IMR-90 (cell line): Measurements from ENCODE around the gene DAB1. TPM values are rescaled to one million over a fixed set of nuclear protein-coding genes. Genes with fewer than 3 reads are reported as not detected.

Experiments
- ATAC-seq: fragments of 200-7000 bp; cut with Tn5 transposase; 2 replicates; pipeline ENCODE4 v1.9.1; 2020; ENCODE audit warnings: low read depth, mild to moderate bottlenecking, moderate library complexity
- BruUV-seq: library from RNA; stranded (reverse); fragments of 400-500 nt; replicated peaks from 2 replicates; lab custom pipeline; 2021; lab: Mats Ljungman, UMichigan
- CTCF ChIA-PET: fragments of 300-600 bp; formaldehyde crosslinking; extraction: SDS; loops from one replicate; lab custom pipeline; 2021; ENCODE audit warnings: antibody characterized with exemption; lab: Yijun Ruan, JAX
- POLR2A ChIA-PET: fragments of 300-600 bp; sonication (Branson Sonifier 250); formaldehyde crosslinking; loops from one replicate; lab custom pipeline; 2022; ENCODE audit warnings: antibody characterized with exemption; ENCODE audit not compliant: unreplicated experiment; lab: Charles Lee
- DNase-seq: peaks from one replicate; pipeline ENCODE4 v3.0.0; 2013
- H2AFZ ChIP-seq: replicated peaks from 2 replicates; pipeline ENCODE3; 2013; ENCODE audit warnings: low read length, mild to moderate bottlenecking; ENCODE audit not compliant: poor library complexity
- H2AK5ac ChIP-seq: 2 replicates; pipeline ENCODE4 v1.6.1; 2013; ENCODE audit warnings: low read depth, low read length, inconsistent platforms
- H2AK9ac ChIP-seq: replicated peaks from 2 replicates; pipeline ENCODE3; 2013; ENCODE audit warnings: mild to moderate bottlenecking, low read depth, low read length, moderate library complexity; ENCODE audit not compliant: poor library complexity
- H2BK120ac ChIP-seq: 2 replicates; pipeline ENCODE4 v1.6.1; 2013; ENCODE audit warnings: low read depth, low read length, inconsistent platforms
- H2BK15ac ChIP-seq: 3 replicates; pipeline ENCODE4 v1.6.1; 2013; ENCODE audit warnings: low read depth, low read length, inconsistent platforms
- H2BK20ac ChIP-seq: 2 replicates; pipeline ENCODE4 v1.6.1; 2013; ENCODE audit warnings: low read depth, mild to moderate bottlenecking, inconsistent platforms, low read length, moderate library complexity
- H2BK5ac ChIP-seq: 2 replicates; pipeline ENCODE4 v1.6.1; 2013; ENCODE audit warnings: mild to moderate bottlenecking, low read depth, low read length, inconsistent platforms; ENCODE audit not compliant: poor library complexity, severe bottlenecking
- H3K14ac ChIP-seq: replicated peaks from 2 replicates; pipeline ENCODE4 v1.6.1; 2013; ENCODE audit warnings: low read depth, low read length, inconsistent platforms
- H3K18ac ChIP-seq: 2 replicates; pipeline ENCODE4 v1.6.1; 2013; ENCODE audit warnings: low read depth, low read length, control low read depth
- H3K23ac ChIP-seq: 2 replicates; pipeline ENCODE4 v1.6.1; 2013; ENCODE audit warnings: low read depth, low read length, inconsistent platforms
- H3K27ac ChIP-seq: 2 replicates; pipeline ENCODE4 v1.5.1; 2013; ENCODE audit warnings: mild to moderate bottlenecking, control low read depth, low read length; ENCODE audit not compliant: insufficient read depth
- H3K27me3 ChIP-seq: 2 replicates; pipeline ENCODE4 v1.6.1; 2013; ENCODE audit warnings: low read length; ENCODE audit not compliant: control insufficient read depth, insufficient read depth
- H3K36me3 ChIP-seq: 2 replicates; pipeline ENCODE4 v1.6.1; 2013; ENCODE audit warnings: low read length, mixed read lengths; ENCODE audit not compliant: control insufficient read depth, insufficient read depth
- H3K4ac ChIP-seq: 2 replicates; pipeline ENCODE4 v1.6.1; 2013; ENCODE audit warnings: low read depth, low read length, inconsistent platforms
- H3K4me1 ChIP-seq: 2 replicates; pipeline ENCODE4 v1.6.1; 2013; ENCODE audit warnings: low read length, mixed read lengths; ENCODE audit not compliant: control insufficient read depth, insufficient read depth
- H3K4me2 ChIP-seq: 2 replicates; pipeline ENCODE4 v1.6.1; 2013; ENCODE audit warnings: low read depth, mild to moderate bottlenecking, control low read depth, low read length, moderate library complexity
- H3K4me3 ChIP-seq: 2 replicates; pipeline ENCODE4 v1.5.1; 2013; ENCODE audit warnings: low read depth, mild to moderate bottlenecking, control low read depth, low read length, moderate library complexity; ENCODE audit not compliant: insufficient read depth
- H3K56ac ChIP-seq: 2 replicates; pipeline ENCODE4 v1.6.1; 2013; ENCODE audit warnings: low read length, inconsistent platforms; ENCODE audit not compliant: insufficient read depth; ENCODE audit errors: extremely low read depth
- H3K79me1 ChIP-seq, 2 experiments: 2 replicates each; pipeline ENCODE4 v1.6.1; 2013; ENCODE audit warnings: low read length in 2 of 2, inconsistent platforms in 1 of 2, low read depth in 1 of 2
- H3K9ac ChIP-seq: 2 replicates; pipeline ENCODE4 v1.6.1; 2013; ENCODE audit warnings: low read depth, low read length, control low read depth
- H3K9me1 ChIP-seq: 2 replicates; pipeline ENCODE4 v1.6.1; 2013; ENCODE audit warnings: low read length, inconsistent platforms; ENCODE audit not compliant: insufficient read depth
- H3K9me3 ChIP-seq: 2 replicates; pipeline ENCODE4 v1.6.1; 2013; ENCODE audit warnings: low read length; ENCODE audit not compliant: control insufficient read depth, insufficient read depth
- H4K20me1 ChIP-seq: 2 replicates; pipeline ENCODE4 v1.6.1; 2013; ENCODE audit warnings: low read length, inconsistent platforms; ENCODE audit not compliant: insufficient read depth
- H4K5ac ChIP-seq: 2 replicates; pipeline ENCODE4 v1.6.1; 2013; ENCODE audit warnings: mild to moderate bottlenecking, low read depth, low read length, control low read depth
- H4K8ac ChIP-seq, 2 experiments: 2 replicates each; pipeline ENCODE4 v1.6.1; 2013; ENCODE audit warnings: low read depth in 2 of 2, low read length in 2 of 2, control low read depth in 1 of 2, inconsistent platforms in 1 of 2
- H4K91ac ChIP-seq: 2 replicates; pipeline ENCODE4 v1.6.1; 2013; ENCODE audit warnings: low read depth, low read length, inconsistent platforms; ENCODE audit not compliant: insufficient read depth
- CHD1 ChIP-seq: IDR thresholded peaks from 2 replicates; pipeline ENCODE4 v1.6.1; 2012; ENCODE audit warnings: low read depth, low read length, improper control_type of control experiment
- CTCF ChIP-seq: conservative IDR thresholded peaks from 2 replicates; pipeline ENCODE4 v1.5.1; 2012; ENCODE audit warnings: mild to moderate bottlenecking, low read depth, low read length, improper control_type of control experiment
- RAD21 ChIP-seq: IDR thresholded peaks from 2 replicates; pipeline ENCODE4 v1.6.1; 2012; ENCODE audit warnings: low read length, improper control_type of control experiment
- RFX5 ChIP-seq: IDR thresholded peaks from 2 replicates; pipeline ENCODE4 v1.8.0; 2012; ENCODE audit warnings: low read depth, mild to moderate bottlenecking, low read length, moderate library complexity
- WGBS, 2 experiments: methylation state at CpG; one replicate each; pipeline versions ENCODE4 v1.1.5 to v1.1.7; 2013; ENCODE audit warnings: missing lambda C conversion rate in 2 of 2; ENCODE audit not compliant: insufficient read length in 1 of 2; ENCODE audit errors: extremely low coverage in 2 of 2; 5-methylcytosine and 5-hydroxymethylcytosine counted together
- dilution Hi-C: fragments of 300-500 bp; cut with HindIII; formaldehyde crosslinking; loops from one replicate; pipeline ENCODE4 v1.14.3; 2018; ENCODE audit warnings: low sequenced_read_pairs; ENCODE audit not compliant: unreplicated experiment
- in situ Hi-C: fragments of 300-500 bp; cut with MboI; formaldehyde crosslinking; loops from 3 replicates; pipeline ENCODE4 v1.14.3; 2019; ENCODE audit warnings: low sequenced_read_pairs, inconsistent platforms, mixed read lengths
- intact Hi-C: fragments of 100-400 bp; cut with micrococcal nuclease; formaldehyde crosslinking; loops from 2 replicates; pipeline ENCODE4 v1.10.0; 2022
- polyA plus RNA-seq, 3 experiments: library from polyadenylated mRNA; depleted of rRNA; stranded (reverse); fragments of >200 nt; gene quantifications; 2 replicates each; pipeline ENCODE4 v1.2.3, GENCODE V29; 2012; ENCODE audit warnings: low replicate concordance in 1 of 3
- total RNA-seq: library from RNA; depleted of rRNA; stranded (reverse); fragments of >200 nt; gene quantifications from 2 replicates; pipeline ENCODE4 v1.2.3, GENCODE V29; 2012

DAB1 gene
- total and polyA plus RNA-seq, 2 of the 4 experiments (the other 2 are of a cell fraction) = 0.18 to 0.41 TPM

- no peak overlapping the region for H3K4ac ChIP-seq
- H3K14ac ChIP-seq = no peak overlapping the region
- H2AFZ ChIP-seq = no peak overlapping the region
- no peak overlapping the region for H4K8ac ChIP-seq
- ATAC-seq = no peak
- H4K20me1 ChIP-seq = no peaks in the 10 kb centered on the region
- H3K9me1 ChIP-seq = no peaks in the 10 kb centered on the region; the same call in 1 of the 2 replicates
- H3K9me3 ChIP-seq = no peaks in the 10 kb centered on the region
- TF ChIP-seq RAD21 (no peak), RFX5 (no peak), CHD1 (no peak), CTCF (no peak)
- no peak overlapping the region for H4K91ac ChIP-seq
- POLR2A ChIA-PET = no interaction called here
- H3K79me1 ChIP-seq = no peaks in the 10 kb centered on the region
- CTCF ChIA-PET = no interaction called here
- no peak overlapping the region for H3K23ac ChIP-seq
- no peak overlapping the region for H2BK20ac ChIP-seq
- H2BK120ac ChIP-seq = no peak overlapping the region
- no peak overlapping the region for H3K56ac ChIP-seq
- dilution Hi-C loops (no loop called here), intact Hi-C loops (no loop called here), in situ Hi-C loops (no loop called here)
- H3K4me2 ChIP-seq = no peak overlapping the region
- H3K4me3 ChIP-seq = no peak overlapping the region
- no peak overlapping the region for H3K9ac ChIP-seq
- H3K18ac ChIP-seq = no peak overlapping the region
- H3K36me3 ChIP-seq = no peaks in the 10 kb centered on the region
- no peaks in the 10 kb centered on the region for H3K27me3 ChIP-seq
- no peaks in the 10 kb centered on the region for H3K4me1 ChIP-seq
- no peak overlapping the region for H2AK9ac ChIP-seq
- H2BK5ac ChIP-seq = no peak overlapping the region
- H3K27ac ChIP-seq = no peak overlapping the region
- no peak overlapping the region for H4K5ac ChIP-seq
- DNase-seq = no peak
- no peak overlapping the region for H2BK15ac ChIP-seq
- no CpG with 5 or more reads among the region's 1 CpG for WGBS, 2 experiments
- no peak overlapping the region for H2AK5ac ChIP-seq
- BruUV-seq = no TSS peak
These were observed 403.6 kb downstream of the DAB1 start for GRCh38 chr1:57020216-57020615.
